Cerebellar cortex (tissue), 1 donor: ENCODE measurements around the gene SUGCT.

Experiments used
- DNase-seq: peaks from one replicate; pipeline ENCODE4 v3.0.0-alpha.2; 2015; ENCODE audit warnings: low spot score

The SUGCT gene

DNA sequence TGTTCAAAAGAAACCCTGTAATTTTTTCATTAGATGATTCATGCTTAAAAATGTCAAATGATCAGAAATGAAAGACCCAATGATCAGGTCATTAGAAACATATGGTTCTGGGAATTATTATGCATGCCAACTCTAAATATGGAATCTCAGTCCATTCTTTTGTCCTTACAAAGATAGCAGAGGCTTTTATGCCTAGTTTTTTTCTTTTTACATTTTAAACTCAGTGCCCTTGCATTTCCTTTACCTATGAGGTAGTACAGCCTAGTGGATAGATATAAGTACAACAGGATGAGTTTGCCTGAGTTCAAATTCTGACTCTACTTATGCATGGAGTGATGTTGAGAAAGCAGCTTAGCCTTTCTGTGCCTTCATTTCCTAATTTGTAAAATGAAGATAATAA lies 392.9 kb downstream of the SUGCT start:
- no peak for DNase-seq

DNA sequence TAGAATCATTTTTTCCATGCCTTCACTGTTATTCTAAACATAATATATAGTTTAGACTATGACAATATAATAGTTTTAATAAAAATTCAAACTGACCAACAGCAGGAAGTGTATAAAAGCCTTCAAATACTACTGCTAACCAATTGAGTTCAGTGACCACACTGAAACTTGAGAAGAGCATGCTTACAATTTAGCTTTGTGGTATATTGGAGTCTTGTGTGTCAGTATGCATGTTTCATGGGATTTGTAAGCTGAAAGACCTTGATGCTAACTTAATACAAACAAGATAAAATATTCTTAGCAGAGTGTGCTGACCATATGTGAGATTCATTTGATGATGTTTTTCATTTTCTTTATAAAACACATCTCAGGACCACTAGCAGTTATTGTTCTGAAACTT lies 395.5 kb downstream of the SUGCT start:
- DNase-seq: no peak

DNA sequence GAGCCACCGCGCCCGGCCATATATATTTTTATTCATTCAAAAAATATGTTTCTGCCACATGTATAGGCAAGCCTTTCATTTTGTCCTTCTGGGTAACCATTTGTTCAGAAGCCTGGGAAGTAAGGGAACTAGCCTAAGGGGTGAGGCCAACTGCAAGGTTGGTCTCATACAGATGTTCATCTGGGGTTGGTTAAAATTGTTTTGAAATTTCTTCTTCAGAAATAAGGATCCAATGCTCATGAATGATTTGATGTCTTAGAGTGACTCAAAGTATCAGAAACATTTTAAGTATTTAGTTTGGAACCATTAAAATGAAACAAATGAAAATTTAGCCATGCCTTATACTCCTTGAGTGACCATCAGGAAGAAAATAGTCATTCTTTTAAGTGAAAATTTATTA lies 397.2 kb downstream of the SUGCT start:
- DNase-seq: no peak

DNA sequence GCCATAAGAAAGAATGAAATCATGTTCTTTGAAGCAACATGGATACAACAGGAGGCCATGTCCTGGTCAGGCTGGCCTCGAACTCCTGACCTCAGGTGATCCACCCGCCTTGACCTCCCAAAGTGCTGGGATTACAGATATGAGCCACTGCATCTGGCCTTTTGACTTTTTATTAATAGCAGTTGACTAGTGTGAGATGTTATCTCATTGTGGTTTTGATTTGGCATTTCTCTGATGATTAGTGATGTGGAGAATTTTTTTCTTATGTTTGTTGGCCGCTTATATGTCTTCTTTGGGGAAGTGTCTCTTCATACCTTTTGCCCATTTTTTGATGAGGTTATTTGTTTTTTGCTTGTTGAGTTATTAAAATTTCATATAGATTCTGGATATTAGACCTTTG lies 400.9 kb downstream of the SUGCT start:
- DNase-seq: no peak

DNA sequence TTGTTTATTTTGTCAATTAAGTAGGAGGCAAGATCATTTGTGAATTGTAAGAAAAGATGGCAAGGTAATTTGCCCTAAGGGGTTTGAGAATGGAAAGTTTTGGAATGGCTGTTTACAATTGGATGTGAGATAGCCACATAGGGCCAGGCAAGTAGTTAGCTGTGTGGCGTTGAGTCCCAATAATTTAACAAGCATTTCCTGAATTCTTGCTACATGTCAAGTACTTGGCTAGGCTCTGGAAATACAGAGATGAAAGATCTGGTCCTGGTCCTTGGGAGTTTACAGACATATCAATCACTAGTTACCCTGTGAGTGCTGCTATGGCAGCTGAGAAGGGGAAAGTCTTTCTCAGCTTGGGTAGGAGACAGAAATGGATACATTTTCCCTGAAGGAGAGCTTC lies 401.6 kb downstream of the SUGCT start:
- DNase-seq: no peak

DNA sequence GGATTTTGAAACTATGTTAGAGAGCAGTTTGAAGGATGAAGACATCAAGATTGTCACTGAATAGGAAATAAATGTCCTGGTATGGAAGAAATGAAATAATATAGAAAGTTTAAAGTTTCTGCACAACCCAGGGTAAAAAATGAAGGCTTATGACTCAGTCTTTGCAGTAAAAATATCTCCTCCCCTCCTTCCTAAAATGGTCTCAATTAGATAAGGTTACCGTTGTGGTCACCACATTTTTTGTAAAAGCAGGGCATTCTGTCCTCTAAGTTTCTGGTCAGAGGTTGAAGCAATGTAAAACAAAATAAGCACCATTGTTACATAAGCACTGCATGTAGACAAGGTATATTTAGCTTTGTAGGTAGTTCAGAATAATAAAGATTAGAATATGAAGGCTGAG lies 403.5 kb downstream of the SUGCT start:
- DNase-seq: no peak

DNA sequence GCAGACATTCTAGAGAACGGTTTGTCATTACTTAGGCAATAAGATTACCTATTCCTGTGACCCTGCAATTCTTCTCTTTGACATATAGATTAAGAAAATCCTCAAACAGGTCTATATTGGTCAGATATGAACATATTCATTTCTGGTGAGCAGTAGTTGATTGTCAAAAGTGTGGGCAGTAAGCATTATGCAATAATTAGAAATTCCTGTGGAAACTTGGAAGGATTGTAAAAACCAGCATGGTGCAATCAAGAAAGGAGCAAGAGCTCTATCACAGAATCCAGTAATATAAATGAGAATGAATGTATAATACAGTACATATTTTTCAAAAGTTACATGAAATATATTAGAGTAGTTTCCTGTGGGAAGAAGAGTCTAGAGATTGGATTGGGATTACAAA lies 406.5 kb downstream of the SUGCT start:
- DNase-seq: no peak

DNA sequence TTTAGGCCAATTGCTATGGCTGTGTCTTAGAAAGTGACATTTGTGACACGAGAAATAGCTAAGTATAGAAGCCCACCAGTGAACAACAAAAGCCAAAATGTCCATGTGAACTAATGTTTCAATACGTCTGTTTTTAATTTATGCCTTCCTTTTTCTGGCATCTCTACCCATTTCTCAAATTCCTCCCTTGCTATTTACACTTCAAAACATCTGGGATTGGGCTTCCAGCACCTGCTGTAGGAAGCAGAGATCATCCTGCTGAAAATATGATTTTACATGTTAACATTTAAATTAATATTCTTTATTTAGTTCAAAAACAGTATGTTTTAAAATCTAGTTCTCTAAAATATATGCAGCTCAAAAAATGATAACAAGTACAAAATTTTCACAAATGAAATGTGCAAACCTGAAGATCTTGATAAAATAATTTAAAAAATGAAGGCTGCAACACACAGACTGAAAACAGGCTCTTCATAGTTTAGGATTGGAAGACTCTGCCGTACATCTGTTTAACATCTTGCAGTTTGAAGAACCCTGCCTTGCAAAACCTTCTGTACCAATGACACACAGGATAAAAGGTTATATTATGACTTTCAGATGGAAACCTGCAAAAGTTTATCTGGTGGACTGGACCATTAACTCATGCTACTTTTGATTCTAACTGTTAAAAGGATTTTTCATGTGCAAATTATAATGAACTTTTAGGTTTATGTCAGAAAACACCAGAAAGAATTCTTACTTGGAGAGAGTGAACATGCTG lies 408.4 kb downstream of the SUGCT start:
- no peak for DNase-seq

DNA sequence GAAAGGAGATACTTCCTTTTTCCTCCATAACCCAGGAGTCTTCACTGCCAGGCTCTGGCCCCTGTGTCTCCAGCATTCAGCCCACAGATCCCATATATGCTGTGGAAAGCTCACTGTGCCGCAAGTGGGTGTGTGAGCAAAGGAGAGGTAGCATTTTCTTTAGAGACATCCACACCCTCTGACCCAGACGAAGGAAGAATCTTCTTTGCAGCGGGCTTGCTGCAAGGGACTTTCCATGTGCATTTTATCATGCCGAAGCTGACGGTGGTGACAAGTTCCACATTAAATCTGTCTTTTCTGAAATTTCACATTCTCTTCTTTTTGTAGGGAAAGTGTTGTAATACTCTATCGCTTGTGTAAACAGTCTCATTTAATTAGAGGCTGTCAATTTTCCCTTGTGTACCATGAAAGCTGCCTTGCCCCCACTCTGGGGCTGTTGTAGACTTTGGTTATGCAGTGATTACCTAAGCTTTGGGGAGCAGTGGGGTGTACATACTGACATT lies 409.5 kb downstream of the SUGCT start:
- DNase-seq: no peak

DNA sequence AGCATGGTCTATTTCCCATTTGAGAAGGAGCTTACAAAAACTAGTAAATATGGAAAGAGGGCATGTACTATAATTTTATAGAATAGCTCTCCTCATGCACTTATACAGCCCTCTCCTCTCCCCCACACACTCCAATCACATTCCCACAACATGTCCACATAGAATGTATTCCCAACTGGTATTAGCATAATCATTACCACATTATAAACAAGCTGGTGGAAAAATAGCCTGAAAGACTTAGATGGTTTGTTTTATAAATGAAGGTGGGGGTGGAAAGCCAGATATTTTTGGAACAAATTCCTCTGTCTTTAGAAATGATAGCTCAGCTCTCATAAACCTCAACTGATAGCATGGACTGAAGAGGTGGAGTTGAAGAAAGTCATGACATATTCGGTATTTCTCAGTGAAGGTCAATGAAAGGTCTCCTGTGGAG lies 410.1 kb downstream of the SUGCT start:
- no peak for DNase-seq

DNA sequence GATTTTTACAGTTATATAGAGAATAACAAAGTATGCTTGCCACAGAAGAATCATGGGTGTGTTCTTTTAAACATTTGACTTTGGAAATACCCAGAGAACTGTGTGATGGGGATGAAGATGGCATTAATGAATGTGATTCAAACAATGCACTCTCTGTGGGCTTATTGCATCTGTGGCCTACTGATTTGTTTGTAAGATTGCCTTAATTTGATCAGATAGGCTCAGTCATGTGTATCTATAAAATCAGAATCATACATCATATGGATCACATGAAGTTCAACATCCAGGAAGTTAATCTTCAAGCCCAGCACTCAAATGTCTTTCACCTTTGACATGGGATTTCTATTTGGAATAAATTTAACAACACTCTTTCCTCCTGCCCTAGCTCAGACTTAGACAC lies 410.9 kb downstream of the SUGCT start:
- no peak for DNase-seq

DNA sequence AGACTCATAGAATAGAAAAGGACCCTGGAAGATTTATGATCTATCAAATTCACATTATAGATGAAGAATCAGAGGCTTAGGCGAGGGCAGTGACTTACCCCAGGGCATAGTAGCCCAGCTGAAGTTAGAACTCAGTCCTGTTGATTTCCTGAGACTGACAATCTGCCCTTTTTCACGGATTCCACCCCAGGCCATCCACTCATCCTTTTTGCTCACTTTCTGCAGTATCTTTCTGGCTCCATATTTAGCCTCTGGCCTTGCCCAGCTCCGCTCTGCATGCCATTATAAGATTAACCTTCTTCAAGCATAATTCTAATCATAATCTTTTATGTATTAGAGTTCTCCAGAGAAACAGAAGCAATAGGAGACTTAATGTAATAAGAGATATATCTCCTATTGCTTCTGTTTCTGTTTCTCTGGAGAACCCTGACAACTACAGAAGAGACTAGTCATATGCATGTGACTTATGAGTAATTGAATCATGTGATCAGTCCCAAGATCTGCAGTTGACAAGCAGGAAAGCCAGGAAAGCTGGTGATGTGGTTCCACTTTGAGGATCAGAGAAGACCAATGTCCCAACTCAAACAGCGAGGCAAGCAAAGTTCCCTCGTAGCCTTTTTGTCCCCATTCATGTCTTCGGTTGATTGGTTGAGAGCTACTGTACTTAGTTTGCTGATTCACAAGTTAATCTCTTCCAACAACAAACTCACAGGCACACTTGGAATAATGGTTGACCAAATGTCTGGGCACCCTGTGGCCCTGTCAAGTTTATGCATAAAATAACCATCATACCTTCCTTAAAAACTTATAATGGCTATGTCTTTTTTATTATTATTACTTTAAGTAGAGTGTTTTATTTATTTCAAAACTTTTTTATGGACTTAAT lies 412.1 kb downstream of the SUGCT start:
- no peak for DNase-seq

DNA sequence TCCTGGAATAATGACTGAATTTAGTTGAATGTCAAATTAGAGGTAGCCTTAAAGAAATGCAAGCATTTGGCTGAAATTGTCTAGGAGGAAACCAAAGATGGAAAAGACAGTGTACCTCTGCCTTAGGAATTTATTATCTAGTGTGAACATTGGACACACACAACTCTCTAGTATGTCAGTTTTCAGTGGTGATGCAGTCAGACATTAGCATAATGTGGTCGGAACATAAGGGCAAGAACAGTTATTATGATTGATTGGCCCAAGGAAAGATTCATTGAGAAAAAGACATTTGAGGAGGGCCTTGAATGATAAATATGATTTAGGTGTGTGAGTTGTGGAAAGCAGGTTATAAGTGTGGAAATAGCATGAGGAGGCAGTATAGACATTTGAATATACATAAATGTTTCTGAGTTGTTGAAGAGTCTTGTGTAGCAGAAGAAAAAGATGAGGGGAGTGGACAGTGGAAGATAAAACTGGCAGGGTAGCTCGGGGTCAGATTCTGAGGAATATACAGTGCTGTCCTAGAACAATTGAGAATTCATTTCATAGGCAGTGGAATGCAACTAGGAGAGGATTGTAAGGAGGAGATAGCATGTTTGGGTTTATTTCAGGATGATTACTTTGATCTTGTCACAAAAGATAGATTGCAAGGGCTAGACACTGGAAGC lies 414.7 kb downstream of the SUGCT start:
- DNase-seq: no peak

DNA sequence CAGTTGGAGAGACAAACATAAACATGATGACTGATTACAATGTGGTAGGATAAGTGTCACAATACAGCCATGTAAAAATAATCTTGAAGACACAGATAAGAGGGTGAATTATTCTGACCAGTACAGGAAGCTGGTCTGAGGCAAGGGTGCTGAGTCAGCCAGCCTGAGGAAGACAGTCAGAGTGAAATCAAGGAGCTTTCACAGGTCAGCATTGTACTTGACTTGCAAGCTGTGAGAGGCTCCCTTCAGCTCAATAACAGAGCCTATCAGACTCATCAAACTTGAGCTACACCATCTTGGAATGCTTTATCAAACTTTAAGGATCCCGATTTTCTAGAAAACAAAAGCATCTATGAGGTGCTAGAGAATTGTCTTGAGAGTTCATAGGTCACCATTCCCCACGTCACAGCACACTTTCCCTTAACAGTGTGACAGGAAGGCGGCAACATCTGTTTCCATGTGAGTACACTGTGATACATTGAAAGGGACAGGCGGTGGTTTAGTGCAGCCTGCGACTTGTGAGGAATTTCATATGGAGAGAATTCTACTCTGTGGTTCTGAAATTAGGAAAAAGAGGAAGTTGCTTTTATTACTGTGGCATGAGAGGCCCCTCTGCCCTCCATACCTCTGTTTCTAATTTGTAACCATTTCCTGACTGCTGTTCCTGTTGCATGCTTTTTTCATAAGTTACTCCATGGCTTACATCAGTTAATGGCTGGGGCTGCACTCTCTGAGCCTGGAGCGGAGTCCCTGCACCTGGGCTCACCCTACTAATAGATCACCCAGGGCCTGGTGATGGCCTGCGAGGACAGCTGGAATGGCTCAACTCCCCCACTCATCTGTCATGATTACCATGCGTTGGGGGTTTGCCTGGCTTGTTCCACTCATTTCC lies 417.1 kb downstream of the SUGCT start:
- DNase-seq: no peak

DNA sequence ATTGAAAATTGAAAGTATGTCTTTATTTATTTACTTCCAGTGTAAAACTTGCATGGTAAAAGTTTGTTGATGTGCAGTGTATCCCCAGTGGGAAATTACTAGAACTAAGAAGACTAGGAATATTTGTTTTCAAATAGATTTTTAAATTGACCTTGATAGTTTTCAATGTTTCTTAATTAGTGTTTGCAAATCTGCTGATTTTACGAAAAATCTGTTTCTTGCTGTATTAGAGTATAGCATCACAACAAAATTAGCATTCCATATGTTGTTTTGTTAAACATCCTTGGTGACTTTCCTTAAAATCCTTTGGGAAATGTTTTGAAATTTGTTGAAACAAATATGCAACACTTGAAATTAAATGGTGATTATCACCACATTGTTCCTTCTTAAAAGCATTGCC lies 425.9 kb downstream of the SUGCT start:
- no peak for DNase-seq

DNA sequence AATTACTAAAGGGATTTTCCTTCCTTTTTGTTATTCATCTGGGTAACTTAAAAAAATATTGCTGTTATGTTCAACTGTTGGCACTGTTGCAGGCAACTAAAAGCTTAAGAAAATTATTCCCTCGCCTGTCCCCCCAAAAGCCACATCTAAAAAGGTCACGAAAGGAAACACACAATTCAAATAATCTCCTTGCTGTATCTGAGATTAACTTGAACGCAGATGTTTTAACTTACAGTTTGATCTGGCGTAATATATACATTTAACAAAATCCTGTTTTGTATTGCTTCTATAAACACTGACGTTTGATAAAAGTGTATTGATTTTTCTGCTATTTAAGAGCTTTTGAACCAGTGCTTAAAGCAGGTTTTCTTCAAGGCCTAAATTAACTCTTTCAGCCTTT lies 432.1 kb downstream of the SUGCT start:
- DNase-seq: no peak

DNA sequence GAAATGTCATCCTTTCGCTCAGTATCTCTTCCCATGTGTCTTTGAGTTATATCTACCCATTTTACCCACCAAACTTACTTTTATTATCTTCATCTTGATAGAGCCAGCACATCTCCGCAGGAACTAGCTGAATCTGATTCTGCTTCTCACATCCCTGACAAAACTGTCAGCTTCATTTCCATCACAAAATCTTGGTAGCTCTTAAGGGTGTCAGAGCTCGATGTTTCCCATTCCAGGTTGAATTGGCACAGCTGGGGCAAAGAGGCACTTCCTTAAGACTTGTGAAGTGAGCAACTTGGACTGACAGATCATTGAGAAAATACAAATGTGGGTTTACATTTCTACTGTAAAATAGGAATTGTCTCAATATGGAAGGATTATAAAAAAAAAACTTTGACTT lies 434.5 kb downstream of the SUGCT start:
- DNase-seq: no peak

DNA sequence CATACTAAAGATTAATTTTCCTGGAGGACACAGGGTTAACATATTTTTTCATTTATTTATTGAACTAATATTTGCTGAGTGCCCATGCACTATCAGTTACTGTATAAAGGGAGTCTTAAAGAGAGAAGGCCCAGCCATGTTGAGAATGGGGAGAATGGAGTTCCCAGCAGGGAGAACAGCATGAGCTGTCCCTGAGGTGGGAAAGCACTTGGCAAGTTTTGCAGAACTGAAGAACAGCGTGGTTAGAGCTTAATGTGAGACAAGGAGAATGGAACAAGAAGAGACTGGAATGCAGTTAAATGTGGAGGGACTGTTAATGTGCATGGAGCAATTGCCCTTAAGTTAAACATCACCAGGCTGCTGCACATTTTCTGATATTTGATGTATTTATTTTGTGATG lies 435.4 kb downstream of the SUGCT start:
- DNase-seq: peak; percentile 3

DNA sequence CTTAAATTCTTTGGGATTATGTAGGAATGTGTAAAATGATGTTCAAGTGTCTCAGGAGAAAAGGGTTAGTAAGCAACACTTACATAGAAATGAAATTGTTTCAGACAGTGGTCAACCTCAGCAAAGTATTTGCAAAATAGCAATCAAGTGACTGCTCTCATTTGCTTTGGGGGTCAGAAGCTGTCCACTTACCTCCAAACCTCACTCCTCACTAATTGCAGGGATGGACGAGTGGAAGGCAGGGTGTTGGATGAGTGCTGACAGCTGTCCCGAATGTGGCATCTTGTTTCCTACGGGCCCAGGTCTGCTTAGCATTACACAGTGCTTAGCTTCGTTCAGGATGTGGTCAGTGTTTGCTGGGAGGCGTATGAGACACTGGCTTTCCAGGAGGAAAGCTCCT lies 437.0 kb downstream of the SUGCT start:
- no peak for DNase-seq

DNA sequence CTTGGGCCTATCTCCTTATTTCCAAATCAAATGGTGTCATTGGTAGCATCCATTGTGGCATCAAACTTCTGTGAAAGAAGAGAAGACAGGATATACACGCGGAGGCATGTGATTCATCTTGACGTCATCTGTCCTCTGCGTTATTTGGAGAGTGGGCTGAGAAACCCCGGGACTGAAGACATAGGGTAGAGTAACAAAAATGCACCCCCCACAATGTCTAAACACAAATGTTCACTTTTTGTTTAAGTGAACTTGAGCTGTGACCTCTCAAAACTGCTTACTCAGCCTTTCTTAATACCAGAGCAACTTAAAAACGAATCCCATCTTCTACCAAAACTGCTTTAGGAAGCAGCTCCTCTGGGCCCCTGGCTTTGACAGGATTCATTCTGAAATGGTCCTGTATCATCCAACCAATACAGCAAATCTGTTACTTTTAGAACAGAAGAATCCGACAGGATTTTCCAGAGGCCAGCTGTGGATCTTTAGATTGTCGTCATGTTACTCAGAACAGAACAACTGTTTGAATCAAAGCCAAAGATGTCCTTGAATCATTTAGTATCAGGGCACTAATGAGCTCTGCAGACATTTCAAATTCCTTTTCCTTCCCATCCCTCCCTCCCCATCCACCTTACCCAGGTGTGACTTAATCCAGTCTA lies 438.1 kb downstream of the SUGCT start:
- no peak for DNase-seq

DNA sequence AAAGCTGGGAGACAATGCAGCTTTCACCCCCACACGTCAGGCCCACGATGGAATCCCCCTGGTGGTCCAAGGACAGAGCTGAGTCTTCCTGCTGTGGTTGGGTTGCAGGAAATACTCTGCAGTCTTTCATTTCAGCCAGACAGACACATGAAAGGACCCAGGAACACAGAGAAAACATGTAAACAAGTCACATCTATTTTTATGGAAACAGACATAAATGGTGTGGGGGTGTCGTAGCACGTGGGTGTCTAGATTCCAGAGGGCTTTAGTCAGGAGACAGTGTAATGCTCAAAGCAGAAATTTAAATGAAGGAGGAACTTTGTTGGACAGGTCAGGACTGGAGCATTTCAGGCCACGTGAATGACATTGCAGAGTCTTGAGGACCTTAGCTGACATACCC lies 444.6 kb downstream of the SUGCT start:
- no peak for DNase-seq
